HL-60 (cell line): ENCODE measurements around the gene NBL1.

Experiments used
- DNase-seq, 2 experiments: peaks; one replicate each; pipeline ENCODE4 v3.0.0-alpha.2; 2010 to 2020; ENCODE audit warnings: low read depth in 1 of 2, low spot score in 1 of 2
- H3K27ac ChIP-seq: fragments of 250-450 bp; sonication (Bioruptor Pico); replicated peaks from 2 replicates; pipeline ENCODE4 v1.5.1; 2020; ENCODE audit warnings: mild to moderate bottlenecking, moderate library complexity
- H3K27me3 ChIP-seq: fragments of 250-450 bp; sonication (Bioruptor Pico); 2 replicates; pipeline ENCODE4 v1.5.1; 2021; ENCODE audit warnings: mild to moderate bottlenecking, moderate library complexity; ENCODE audit not compliant: insufficient read depth, poor library complexity, severe bottlenecking
- H3K4me3 ChIP-seq: replicated peaks from 2 replicates; pipeline ENCODE4 v1.5.1; 2011; ENCODE audit warnings: mild to moderate bottlenecking, control low read depth, low read length; ENCODE audit not compliant: insufficient read depth
- CTCF ChIP-seq: IDR thresholded peaks from one replicate; pipeline ENCODE4 v1.5.1; 2011; ENCODE audit warnings: low read length, control low read depth, inconsistent platforms; ENCODE audit not compliant: insufficient read depth
- GABPA ChIP-seq: IDR thresholded peaks from 2 replicates; pipeline ENCODE4 v1.6.1; 2012; ENCODE audit warnings: low read depth
- POLR2AphosphoS5 ChIP-seq: IDR thresholded peaks from 2 replicates; pipeline ENCODE4 v1.6.1; 2012; ENCODE audit warnings: low read depth
- REST ChIP-seq: IDR thresholded peaks from 2 replicates; pipeline ENCODE4 v1.6.1; 2012; ENCODE audit warnings: low read depth; ENCODE audit not compliant: insufficient replicate concordance
- SPI1 ChIP-seq: IDR thresholded peaks from 2 replicates; pipeline ENCODE4 v1.6.1; 2012; ENCODE audit warnings: low read depth, mild to moderate bottlenecking, borderline replicate concordance

Gene NBL1

DNA sequence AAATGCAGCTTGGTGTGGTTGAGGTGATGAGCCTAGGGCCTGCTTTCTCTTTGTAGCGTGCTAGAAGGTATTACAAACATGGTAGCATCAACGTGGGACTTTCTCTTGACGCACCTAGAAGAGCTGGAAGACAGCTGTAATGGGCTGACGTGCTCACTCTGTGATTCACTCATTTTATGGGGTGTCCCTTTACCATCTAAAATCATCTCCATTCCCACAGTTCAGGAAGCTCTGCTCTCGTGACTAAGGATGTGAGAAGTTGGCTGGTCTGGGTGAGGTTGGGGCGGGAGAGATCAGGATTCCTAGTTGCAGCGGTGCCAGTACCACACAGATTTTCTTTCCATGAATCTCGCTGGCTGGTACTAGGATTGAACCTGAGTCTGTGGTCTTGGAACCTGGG, 24.8 kb downstream of the NBL1 start:
- H3K27me3 ChIP-seq: peaks cover 28% of the 10 kb centered on the region
- TF ChIP-seq SPI1 (no peak), POLR2AphosphoS5 (no peak), GABPA (no peak)
- DNase-seq: no peak
- no peak overlapping the region for H3K4me3 ChIP-seq
- no peak overlapping the region for H3K27ac ChIP-seq

DNA sequence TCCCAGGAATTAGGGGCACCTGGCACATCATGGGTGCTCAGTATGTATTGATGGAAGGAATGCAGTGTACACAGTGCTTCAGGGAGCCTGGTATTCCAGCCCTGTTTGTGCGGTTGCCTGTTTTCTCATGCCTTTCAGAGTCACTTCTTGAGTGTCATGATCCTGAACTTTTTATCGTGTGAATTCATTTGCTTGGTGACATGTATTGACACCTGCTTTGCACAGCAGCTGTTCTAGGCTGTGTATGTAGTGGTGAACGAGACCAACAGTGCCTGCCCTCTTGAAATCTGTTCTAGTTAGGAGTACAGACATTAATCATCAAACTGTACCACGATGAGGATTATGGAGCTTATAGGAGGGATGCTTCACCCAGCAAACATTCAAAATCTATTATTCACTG, 26.7 kb downstream of the NBL1 start:
- Histone ChIP-seq H3K27me3 (peaks cover 16% of the 10 kb centered on the region), H3K4me3 (no peak overlapping the region), H3K27ac (no peak overlapping the region)
- no peak for DNase-seq
- TF ChIP-seq REST (no peak), GABPA (no peak), CTCF (no peak), POLR2AphosphoS5 (no peak), SPI1 (no peak)

DNA sequence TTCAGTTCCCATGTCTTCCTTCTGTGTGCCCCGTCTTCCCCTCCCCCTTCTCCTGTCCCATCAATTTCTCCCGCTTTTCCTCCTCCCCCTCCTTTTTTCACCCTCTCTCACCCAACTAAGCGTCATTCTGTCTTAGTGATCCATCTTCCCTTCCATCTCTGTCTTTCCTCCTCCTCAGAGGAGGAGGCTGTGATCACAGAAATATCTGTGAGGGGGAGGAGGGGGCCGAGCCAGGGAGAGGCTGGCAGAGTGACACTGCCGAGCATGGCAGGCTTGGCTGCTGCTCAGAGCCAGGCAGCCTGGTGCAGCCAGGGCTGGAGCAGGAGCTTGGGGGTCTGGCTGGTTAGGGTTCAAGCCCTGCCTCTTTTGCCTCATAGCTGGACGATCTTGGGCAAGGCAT, 28.1 kb downstream of the NBL1 start:
- no peak for TF ChIP-seq SPI1
- TF ChIP-seq POLR2AphosphoS5: no peak
- TF ChIP-seq GABPA: no peak
- TF ChIP-seq CTCF: no peak
- no peak for TF ChIP-seq REST
- Histone ChIP-seq H3K27ac (no peak overlapping the region), H3K4me3 (no peak overlapping the region), H3K27me3 (peaks cover 3% of the 10 kb centered on the region)
- DNase-seq: no peak

DNA sequence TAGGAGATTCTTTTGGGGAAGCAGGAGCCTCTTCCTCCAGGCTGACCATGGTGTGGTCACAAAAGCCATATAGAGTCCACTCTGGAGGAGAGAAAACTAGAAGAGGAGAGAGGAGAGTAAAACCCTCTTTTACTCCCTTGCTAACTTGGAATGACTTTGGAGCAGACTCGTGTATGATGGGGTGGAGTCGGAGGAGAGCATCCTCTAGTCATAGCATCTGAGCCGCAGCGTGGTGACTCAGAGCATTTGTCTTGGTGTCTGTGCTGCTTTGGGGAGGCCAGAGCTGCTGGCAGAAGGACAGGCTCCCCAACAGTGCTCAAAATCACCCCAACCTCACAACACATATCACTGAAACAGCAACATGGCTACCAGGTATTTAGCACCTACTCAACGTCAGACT, 31.7 kb downstream of the NBL1 start:
- DNase-seq: no peak
- Histone ChIP-seq H3K27me3 (no peaks in the 10 kb centered on the region), H3K4me3 (no peak overlapping the region), H3K27ac (no peak overlapping the region)
- TF ChIP-seq SPI1: no peak
- no peak for TF ChIP-seq GABPA
- no peak for TF ChIP-seq REST
- TF ChIP-seq CTCF: no peak
